Measurements from ENCODE around the gene UTS2R. TPM values are rescaled to one million over a fixed set of nuclear protein-coding genes. Genes with fewer than 3 reads are reported as not detected.

Gene UTS2R
- total RNA-seq, 1 experiment from 2014 or later = 0.46 TPM

DNA sequence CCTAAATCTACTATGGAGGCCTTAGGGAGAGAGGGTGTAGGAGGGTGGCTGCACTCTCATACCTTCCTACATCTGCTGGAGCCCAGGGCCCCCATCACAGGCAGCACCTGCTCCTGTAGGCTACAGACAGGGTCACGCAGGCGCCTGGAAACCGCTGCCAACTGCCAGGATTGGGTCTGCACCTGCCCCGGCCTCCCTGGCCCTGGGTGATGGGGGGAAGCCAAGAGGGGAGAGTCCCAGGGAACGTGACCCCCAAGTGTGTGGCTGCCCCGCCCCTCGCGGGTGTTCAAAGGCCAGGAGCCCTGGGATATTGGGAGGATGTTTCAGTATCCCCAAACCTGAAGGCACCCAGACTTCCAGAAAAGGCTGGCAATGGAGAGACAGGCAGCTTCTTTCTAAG is 18.1 kb upstream of the UTS2R start:
- Mint-ChIP-seq H3K27ac (no peak overlapping the region), H3K36me3 (no peaks in the 10 kb centered on the region), H3K27me3 (ENCODE audit: low read depth) (peaks cover 4% of the 10 kb centered on the region; the same call in 1 of the 2 replicates), H3K9me3 (no peaks in the 10 kb centered on the region), H3K4me1 (peaks cover 4% of the 10 kb centered on the region), H3K4me3 (no peak overlapping the region)
- ChIA-PET CTCF (interaction anchor here (0.7 kb wide), 2 partner anchors 51 to 544 kb away, joined by 3 read pairs; no protein-coding TSS in a partner anchor), POLR2A (no interaction called here)
- DNase-seq (ENCODE audit: low spot score) = peak; percentile 9
- TF ChIP-seq TEAD4 (CRISPR knock-in tag; IDR thresholded peaks at IDR 0.05) (no peak), ETV6 (CRISPR knock-in tag; IDR thresholded peaks at IDR 0.05) (no peak), ZNF263 (CRISPR knock-in tag; IDR thresholded peaks at IDR 0.05; ENCODE audit: low read depth) (no peak), ZNF416 (CRISPR knock-in tag; IDR thresholded peaks at IDR 0.05) (no peak), JAZF1 (CRISPR knock-in tag; IDR thresholded peaks at IDR 0.05) (no peak), ZNF219 (CRISPR knock-in tag; IDR thresholded peaks at IDR 0.05; ENCODE audit: borderline replicate concordance) (no peak), NFATC4 (CRISPR knock-in tag; IDR thresholded peaks at IDR 0.05) (no peak), KAT7 (CRISPR knock-in tag; IDR thresholded peaks at IDR 0.05; ENCODE audit: borderline replicate concordance) (no peak), NR3C1 (CRISPR knock-in tag; conservative IDR thresholded peaks at IDR 0.05; ENCODE audit: low read depth) (no peak)
- TF ChIP-seq, protein P1, sequence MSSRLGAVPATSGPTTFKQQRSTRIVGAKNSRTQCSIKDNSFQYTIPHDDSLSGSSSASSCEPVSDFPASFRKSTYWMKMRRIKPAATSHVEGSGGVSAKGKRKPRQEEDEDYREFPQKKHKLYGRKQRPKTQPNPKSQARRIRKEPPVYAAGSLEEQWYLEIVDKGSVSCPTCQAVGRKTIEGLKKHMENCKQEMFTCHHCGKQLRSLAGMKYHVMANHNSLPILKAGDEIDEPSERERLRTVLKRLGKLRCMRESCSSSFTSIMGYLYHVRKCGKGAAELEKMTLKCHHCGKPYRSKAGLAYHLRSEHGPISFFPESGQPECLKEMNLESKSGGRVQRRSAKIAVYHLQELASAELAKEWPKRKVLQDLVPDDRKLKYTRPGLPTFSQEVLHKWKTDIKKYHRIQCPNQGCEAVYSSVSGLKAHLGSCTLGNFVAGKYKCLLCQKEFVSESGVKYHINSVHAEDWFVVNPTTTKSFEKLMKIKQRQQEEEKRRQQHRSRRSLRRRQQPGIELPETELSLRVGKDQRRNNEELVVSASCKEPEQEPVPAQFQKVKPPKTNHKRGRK (CRISPR knock-in tag; IDR thresholded peaks at IDR 0.05; ENCODE audit: borderline replicate concordance) = no peak
- TF ChIP-seq, protein P2, sequence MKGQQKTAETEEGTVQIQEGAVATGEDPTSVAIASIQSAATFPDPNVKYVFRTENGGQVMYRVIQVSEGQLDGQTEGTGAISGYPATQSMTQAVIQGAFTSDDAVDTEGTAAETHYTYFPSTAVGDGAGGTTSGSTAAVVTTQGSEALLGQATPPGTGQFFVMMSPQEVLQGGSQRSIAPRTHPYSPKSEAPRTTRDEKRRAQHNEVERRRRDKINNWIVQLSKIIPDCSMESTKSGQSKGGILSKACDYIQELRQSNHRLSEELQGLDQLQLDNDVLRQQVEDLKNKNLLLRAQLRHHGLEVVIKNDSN (CRISPR knock-in tag; IDR thresholded peaks at IDR 0.05) = no peak
- TF ChIP-seq, protein P3, sequence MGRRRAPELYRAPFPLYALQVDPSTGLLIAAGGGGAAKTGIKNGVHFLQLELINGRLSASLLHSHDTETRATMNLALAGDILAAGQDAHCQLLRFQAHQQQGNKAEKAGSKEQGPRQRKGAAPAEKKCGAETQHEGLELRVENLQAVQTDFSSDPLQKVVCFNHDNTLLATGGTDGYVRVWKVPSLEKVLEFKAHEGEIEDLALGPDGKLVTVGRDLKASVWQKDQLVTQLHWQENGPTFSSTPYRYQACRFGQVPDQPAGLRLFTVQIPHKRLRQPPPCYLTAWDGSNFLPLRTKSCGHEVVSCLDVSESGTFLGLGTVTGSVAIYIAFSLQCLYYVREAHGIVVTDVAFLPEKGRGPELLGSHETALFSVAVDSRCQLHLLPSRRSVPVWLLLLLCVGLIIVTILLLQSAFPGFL (CRISPR knock-in tag; IDR thresholded peaks at IDR 0.05; ENCODE audit: borderline replicate concordance) = no peak
- TF ChIP-seq, protein P4, sequence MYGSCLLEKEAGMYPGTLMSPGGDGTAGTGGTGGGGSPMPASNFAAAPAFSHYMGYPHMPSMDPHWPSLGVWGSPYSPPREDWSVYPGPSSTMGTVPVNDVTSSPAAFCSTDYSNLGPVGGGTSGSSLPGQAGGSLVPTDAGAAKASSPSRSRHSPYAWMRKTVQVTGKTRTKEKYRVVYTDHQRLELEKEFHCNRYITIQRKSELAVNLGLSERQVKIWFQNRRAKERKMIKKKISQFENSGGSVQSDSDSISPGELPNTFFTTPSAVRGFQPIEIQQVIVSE (CRISPR knock-in tag; IDR thresholded peaks at IDR 0.05; ENCODE audit: borderline replicate concordance) = no peak
- TF ChIP-seq, protein P5, sequence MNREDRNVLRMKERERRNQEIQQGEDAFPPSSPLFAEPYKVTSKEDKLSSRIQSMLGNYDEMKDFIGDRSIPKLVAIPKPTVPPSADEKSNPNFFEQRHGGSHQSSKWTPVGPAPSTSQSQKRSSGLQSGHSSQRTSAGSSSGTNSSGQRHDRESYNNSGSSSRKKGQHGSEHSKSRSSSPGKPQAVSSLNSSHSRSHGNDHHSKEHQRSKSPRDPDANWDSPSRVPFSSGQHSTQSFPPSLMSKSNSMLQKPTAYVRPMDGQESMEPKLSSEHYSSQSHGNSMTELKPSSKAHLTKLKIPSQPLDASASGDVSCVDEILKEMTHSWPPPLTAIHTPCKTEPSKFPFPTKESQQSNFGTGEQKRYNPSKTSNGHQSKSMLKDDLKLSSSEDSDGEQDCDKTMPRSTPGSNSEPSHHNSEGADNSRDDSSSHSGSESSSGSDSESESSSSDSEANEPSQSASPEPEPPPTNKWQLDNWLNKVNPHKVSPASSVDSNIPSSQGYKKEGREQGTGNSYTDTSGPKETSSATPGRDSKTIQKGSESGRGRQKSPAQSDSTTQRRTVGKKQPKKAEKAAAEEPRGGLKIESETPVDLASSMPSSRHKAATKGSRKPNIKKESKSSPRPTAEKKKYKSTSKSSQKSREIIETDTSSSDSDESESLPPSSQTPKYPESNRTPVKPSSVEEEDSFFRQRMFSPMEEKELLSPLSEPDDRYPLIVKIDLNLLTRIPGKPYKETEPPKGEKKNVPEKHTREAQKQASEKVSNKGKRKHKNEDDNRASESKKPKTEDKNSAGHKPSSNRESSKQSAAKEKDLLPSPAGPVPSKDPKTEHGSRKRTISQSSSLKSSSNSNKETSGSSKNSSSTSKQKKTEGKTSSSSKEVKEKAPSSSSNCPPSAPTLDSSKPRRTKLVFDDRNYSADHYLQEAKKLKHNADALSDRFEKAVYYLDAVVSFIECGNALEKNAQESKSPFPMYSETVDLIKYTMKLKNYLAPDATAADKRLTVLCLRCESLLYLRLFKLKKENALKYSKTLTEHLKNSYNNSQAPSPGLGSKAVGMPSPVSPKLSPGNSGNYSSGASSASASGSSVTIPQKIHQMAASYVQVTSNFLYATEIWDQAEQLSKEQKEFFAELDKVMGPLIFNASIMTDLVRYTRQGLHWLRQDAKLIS (CRISPR knock-in tag; IDR thresholded peaks at IDR 0.05; ENCODE audit: borderline replicate concordance) = no peak
- no peak for ATAC-seq

DNA sequence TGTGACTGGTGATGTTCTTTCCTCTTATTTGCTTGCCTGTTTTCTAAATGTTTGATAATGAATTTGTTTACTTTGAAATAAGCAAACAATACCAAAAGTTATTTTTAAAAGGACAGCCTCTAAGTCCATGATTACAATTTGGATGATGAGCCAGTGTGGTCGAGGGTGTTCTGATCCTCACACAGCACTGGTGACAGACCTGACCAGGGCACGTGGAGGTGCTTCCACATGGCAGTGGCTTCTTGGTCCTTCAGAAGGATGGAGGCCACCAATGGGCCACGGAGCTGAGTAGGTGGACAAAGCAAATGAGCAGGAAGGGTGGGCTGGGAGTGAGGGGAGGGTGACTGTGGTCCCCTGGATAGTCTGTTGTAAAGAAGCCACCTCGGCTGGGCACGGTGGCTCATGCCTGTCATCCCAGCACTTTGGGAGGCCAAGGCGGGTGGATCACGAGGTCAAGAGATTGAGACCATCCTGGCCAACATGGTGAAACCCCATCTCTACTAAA is 16.7 kb upstream of the UTS2R start:
- Mint-ChIP-seq H3K9me3 (no peaks in the 10 kb centered on the region), H3K36me3 (no peaks in the 10 kb centered on the region), H3K27ac (no peak overlapping the region), H3K27me3 (ENCODE audit: low read depth) (peaks cover 9% of the 10 kb centered on the region; the same call in 1 of the 2 replicates), H3K4me1 (peaks cover 7% of the 10 kb centered on the region), H3K4me3 (no peak overlapping the region)
- POLR2A ChIA-PET = no interaction called here
- ATAC-seq (no peak), DNase-seq (ENCODE audit: low spot score) (no peak)
- TF ChIP-seq ZNF232 (CRISPR knock-in tag; IDR thresholded peaks at IDR 0.05) = no peak
- TF ChIP-seq, protein P6, sequence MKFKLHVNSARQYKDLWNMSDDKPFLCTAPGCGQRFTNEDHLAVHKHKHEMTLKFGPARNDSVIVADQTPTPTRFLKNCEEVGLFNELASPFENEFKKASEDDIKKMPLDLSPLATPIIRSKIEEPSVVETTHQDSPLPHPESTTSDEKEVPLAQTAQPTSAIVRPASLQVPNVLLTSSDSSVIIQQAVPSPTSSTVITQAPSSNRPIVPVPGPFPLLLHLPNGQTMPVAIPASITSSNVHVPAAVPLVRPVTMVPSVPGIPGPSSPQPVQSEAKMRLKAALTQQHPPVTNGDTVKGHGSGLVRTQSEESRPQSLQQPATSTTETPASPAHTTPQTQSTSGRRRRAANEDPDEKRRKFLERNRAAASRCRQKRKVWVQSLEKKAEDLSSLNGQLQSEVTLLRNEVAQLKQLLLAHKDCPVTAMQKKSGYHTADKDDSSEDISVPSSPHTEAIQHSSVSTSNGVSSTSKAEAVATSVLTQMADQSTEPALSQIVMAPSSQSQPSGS (CRISPR knock-in tag; IDR thresholded peaks at IDR 0.05; ENCODE audit: borderline replicate concordance, low read depth) = no peak
- no peak for TF ChIP-seq KAT7 (CRISPR knock-in tag; IDR thresholded peaks at IDR 0.05; ENCODE audit: borderline replicate concordance)
- TF ChIP-seq TP53 (CRISPR knock-in tag; IDR thresholded peaks at IDR 0.05) = no peak
- TF ChIP-seq SMAD3 (CRISPR knock-in tag; IDR thresholded peaks at IDR 0.05; ENCODE audit: borderline replicate concordance) = no peak
- TF ChIP-seq TEAD4 (CRISPR knock-in tag; IDR thresholded peaks at IDR 0.05) = no peak
- TF ChIP-seq, protein P7, sequence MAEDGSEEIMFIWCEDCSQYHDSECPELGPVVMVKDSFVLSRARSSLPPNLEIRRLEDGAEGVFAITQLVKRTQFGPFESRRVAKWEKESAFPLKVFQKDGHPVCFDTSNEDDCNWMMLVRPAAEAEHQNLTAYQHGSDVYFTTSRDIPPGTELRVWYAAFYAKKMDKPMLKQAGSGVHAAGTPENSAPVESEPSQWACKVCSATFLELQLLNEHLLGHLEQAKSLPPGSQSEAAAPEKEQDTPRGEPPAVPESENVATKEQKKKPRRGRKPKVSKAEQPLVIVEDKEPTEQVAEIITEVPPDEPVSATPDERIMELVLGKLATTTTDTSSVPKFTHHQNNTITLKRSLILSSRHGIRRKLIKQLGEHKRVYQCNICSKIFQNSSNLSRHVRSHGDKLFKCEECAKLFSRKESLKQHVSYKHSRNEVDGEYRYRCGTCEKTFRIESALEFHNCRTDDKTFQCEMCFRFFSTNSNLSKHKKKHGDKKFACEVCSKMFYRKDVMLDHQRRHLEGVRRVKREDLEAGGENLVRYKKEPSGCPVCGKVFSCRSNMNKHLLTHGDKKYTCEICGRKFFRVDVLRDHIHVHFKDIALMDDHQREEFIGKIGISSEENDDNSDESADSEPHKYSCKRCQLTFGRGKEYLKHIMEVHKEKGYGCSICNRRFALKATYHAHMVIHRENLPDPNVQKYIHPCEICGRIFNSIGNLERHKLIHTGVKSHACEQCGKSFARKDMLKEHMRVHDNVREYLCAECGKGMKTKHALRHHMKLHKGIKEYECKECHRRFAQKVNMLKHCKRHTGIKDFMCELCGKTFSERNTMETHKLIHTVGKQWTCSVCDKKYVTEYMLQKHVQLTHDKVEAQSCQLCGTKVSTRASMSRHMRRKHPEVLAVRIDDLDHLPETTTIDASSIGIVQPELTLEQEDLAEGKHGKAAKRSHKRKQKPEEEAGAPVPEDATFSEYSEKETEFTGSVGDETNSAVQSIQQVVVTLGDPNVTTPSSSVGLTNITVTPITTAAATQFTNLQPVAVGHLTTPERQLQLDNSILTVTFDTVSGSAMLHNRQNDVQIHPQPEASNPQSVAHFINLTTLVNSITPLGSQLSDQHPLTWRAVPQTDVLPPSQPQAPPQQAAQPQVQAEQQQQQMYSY (CRISPR knock-in tag; IDR thresholded peaks at IDR 0.05) = no peak
- no peak for TF ChIP-seq ZNF416 (CRISPR knock-in tag; IDR thresholded peaks at IDR 0.05)
- no peak for TF ChIP-seq IRF2 (CRISPR knock-in tag; IDR thresholded peaks at IDR 0.05; ENCODE audit: borderline replicate concordance, low read depth)
- CTCF ChIA-PET = no interaction called here

Data from WTC11 (cell line).